GM19328 (cell line): ENCODE data around the gene GRXCR1.

Source experiments
- ATAC-seq: cut with Tn5 transposase; IDR thresholded peaks from one replicate; pipeline ENCODE4 v1.9.1; 2021; ENCODE audit warnings: mild to moderate bottlenecking, moderate library complexity; ENCODE audit not compliant: unreplicated experiment

Gene GRXCR1

DNA sequence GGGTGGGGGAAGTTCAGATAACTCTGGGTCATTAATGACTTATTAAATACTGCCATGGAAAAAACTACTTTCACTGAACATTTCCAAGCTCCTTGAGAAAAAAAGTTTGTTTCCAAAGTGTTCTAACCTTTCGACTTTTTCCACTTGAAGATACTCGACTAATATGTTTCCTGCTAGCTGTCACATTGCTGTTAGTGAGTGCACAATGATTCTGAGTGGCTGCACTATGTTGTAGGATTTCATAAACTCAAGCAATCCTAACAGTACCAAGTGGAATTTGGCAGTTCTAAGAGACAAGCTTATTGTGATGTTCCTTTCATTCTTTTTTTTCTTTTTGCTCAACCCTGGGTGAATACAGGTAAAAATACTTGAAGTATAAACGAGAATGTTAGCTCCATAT, 33.4 kb downstream of the GRXCR1 start:
- ATAC-seq, result no peak

DNA sequence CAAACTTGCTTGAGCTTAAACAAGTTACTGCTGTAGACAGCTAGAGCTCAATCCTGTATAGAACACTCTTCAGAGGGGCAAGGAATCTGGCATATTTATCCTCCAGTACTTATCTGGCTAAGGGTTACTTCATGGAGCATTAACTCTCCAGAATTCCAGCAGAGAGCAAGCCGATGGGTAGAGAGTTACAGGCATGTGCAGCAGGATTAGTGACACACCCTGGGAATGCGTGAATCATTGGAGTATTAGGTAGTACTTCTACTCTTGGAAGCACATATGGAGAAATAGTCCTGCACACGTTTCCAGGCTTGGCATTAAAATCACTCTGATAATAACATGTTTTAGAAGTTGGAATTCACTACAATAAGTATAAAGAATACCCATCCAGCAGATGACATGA, 35.4 kb downstream of the GRXCR1 start:
- ATAC-seq, result no peak

DNA sequence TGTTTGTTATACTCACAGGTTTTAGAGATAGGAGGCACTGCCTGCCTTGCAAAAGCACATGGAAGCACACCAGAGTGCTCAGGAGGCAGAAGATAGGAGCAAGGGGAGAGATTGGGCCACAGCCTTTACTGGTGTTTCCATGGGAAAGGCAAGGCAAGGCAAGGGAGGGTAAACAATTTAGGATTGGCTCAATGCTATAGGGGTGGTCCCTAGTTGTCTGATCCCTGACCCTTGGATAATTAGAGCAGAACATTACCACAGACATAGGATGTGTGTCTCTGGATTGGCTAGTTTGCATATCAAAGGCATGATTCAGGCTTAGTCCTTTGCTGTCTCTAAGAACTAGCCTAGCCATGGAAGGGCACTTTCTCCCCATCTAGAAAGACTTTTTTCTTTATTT, 36.1 kb downstream of the GRXCR1 start:
- ATAC-seq, result no peak

- no peak for ATAC-seq
These were observed 49.7 kb downstream of the GRXCR1 start for GRCh38 chr4:42942216-42942615.

DNA sequence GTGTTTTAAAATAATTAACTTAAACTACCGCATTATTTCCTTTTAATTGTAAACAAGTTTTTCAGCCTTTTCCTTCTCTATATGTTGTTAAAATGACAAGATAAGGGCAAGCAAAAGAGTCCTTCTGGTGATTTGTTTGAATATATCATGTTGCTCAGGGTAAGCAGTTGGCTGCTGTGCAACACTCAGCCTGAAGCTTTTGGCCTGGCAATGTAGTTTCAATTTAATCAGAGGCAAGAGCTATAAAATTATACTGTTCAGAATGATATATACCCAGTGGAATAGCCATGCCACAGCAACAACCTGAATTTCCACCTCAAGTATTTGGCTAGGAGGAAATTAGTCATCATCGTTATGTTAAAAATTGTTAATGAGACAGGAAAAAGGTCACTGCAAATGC, 53.4 kb downstream of the GRXCR1 start:
- no peak for ATAC-seq

GRCh38 chr4:42953321-42953720, 60.8 kb downstream of the GRXCR1 start:
- no peak for ATAC-seq

- ATAC-seq, result no peak
These were observed 62.6 kb downstream of the GRXCR1 start for GRCh38 chr4:42954963-42955669.

- ATAC-seq, result no peak
These were observed 63.4 kb downstream of the GRXCR1 start for GRCh38 chr4:42955746-42956505.

GRCh38 chr4:42965326-42965725, 72.8 kb downstream of the GRXCR1 start:
- no peak for ATAC-seq

- ATAC-seq, result no peak
These were observed 93.5 kb downstream of the GRXCR1 start for GRCh38 chr4:42985976-42986375.

- ATAC-seq, result peak; percentile 90
These were observed 102.9 kb downstream of the GRXCR1 start for GRCh38 chr4:42995343-42995944.

DNA sequence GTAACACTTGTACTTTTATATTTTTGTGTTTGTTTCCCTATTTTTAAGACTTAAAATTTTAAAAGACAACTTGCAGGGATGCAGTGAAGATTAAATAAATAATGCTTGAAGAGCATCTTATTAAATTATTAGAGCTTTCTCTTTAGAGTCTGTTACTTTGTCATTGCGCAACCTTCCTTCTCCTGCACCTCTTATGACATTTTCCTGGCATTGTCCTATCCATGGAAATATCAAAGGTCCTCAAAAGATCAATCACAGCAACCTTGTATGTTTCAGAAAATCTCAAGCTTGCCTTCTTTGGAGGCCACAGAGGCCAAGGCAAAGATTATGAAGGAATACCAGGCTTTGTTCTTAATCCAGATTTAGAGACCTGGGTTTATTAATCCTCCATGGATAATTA, 116.3 kb downstream of the GRXCR1 start:
- no peak for ATAC-seq

GRCh38 chr4:43014256-43014655, 121.7 kb downstream of the GRXCR1 start:
- no peak for ATAC-seq

DNA sequence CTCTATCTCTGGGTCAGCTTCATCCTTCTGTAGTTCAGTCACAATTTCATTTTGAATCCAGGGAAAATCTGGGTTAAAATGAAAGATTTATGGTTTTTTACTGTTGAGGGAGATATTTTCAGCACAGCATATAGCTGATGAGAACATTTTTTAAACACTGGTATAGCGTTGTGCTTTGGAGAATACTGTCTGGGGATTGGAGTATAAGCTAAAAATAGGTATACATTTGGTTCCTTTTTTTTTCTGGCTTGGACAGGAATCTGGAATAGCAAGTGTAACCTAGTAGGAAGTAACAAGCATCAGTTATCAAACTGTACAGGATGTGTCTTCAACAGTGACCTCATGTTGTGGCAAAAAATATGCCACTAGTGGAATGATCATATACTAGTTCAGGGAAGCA, 149.1 kb downstream of the GRXCR1 start:
- no peak for ATAC-seq

- ATAC-seq, result no peak
These were observed 154.5 kb downstream of the GRXCR1 start for GRCh38 chr4:43047058-43047457.

DNA sequence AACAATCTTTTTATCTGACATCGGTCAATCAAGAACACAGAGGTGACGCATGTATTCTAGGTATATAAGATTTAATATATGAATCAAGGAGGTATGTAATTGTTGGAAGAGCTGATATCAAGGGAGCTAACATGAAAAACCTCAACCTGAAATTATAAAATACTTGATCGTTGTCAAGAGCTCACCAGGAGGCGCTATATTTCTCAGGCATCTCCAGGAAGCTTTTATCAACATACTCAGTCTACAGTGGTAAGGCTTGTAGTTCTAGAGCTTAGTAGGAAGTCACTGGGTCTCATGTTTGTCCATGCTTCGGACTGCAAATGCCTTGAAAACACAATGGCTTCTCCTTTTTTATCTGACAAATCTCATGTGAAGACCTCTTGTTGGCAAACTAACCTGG, 156.1 kb downstream of the GRXCR1 start:
- ATAC-seq, result no peak

DNA sequence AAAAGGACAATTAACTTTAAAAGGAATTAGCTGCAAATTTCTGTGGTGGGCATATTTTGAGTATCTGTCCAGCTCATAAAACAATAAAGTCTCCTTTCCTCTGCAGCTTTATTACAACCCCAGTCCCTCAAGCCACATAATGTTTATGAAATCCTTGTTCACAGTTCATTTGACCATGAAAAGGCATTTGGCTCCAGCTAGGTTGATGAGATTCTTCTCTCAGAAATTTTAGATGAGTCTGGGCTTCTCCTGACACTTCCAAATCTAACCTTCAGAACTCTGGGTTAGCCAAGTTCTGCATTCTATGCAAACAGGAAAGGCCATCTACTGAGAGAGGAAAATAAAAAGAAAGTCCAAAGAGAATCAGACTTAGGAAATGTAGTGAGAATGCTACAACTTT, 156.8 kb downstream of the GRXCR1 start:
- no peak for ATAC-seq

GRCh38 chr4:43066415-43066814, 173.9 kb downstream of the GRXCR1 start:
- ATAC-seq, result no peak

GRCh38 chr4:43071069-43071468, 178.6 kb downstream of the GRXCR1 start:
- ATAC-seq, result no peak
